Measurements from ENCODE around the gene NCK2.

- TF ChIP-seq CTCF (IDR thresholded peaks at IDR 0.05), result no peak
- TF ChIP-seq POLR2A (IDR thresholded peaks at IDR 0.05; ENCODE audit: low read depth), result no peak
- TF ChIP-seq POLR2AphosphoS5 (IDR thresholded peaks at IDR 0.05), result no peak
- no peak for TF ChIP-seq EP300 (IDR thresholded peaks at IDR 0.05)
These were observed 91.6 kb downstream of the NCK2 start for GRCh38 chr2:105836341-105836740.
